Activated CD4-positive, alpha-beta T cell treated with anti-CD3 and anti-CD28 coated beads, Interleukin-2, amount 10 ng/mL, durations not matched to agents 24 days and 14 days (primary cell): Measurements from ENCODE around the gene PVR. TPM values are rescaled to one million over a fixed set of nuclear protein-coding genes. Genes with fewer than 3 reads are reported as not detected.

Source experiments
- total RNA-seq: library from RNA; stranded (reverse); gene quantifications from 2 replicates; pipeline ENCODE4 v1.2.3, GENCODE V29; 2022

Gene PVR
- total RNA-seq, 1 donor from 2014 or later = 19.1 TPM

Other genes starting within 250 kb of the PVR start
- gene ZNF285, start 242.3 kb upstream of the PVR start, total RNA-seq = not detected in 2 replicates
- gene ZNF229, start 195.4 kb upstream of the PVR start, total RNA-seq = 0.05 TPM in 1 of 2 replicates, not detected in the other
- 7.0 and 8.5 TPM in 2 replicates for gene ZNF180, start 143.4 kb upstream of the PVR start, total RNA-seq
- gene CEACAM20, start 114.2 kb upstream of the PVR start, total RNA-seq = not detected in 2 replicates
- gene IGSF23, start 30.3 kb upstream of the PVR start, total RNA-seq = not detected in 2 replicates
- gene CEACAM19, start 27.6 kb downstream of the PVR start, total RNA-seq = 0.86 and 1.2 TPM in 2 replicates
- gene CEACAM16, start 55.2 kb downstream of the PVR start, total RNA-seq = not detected in 2 replicates
- 66.3 and 73.1 TPM in 2 replicates for gene BCL3, start 104.8 kb downstream of the PVR start, total RNA-seq
- gene CBLC, start 134.0 kb downstream of the PVR start, total RNA-seq = not detected in 2 replicates
- not detected in 2 replicates for gene BCAM, start 165.2 kb downstream of the PVR start, total RNA-seq
- gene NECTIN2, start 202.4 kb downstream of the PVR start, total RNA-seq = 0.19 and 0.44 TPM in 2 replicates
- 208 and 213 TPM in 2 replicates for gene TOMM40, start 247.3 kb downstream of the PVR start, total RNA-seq